Thoracic aorta (tissue), 2 donors: Measurements from ENCODE around the gene DHRSX. TPM values are rescaled to one million over a fixed set of nuclear protein-coding genes. Genes with fewer than 3 reads are reported as not detected.

Experiments used
- ATAC-seq: fragments of 150-250 bp; one replicate; pipeline ENCODE4 v1.8.0; 2017; ENCODE audit warnings: low read depth; ENCODE audit not compliant: insufficient number of reproducible peaks, low FRiP score
- DNase-seq: peaks from one replicate; pipeline ENCODE4 v3.0.0-alpha.2; 2020; ENCODE audit warnings: low spot score
- H3K27ac ChIP-seq, 2 donors: fragments of 200-600 bp; sonication (generic); 1 replicate in 1 of 2; 2 replicates in 1 of 2; pipeline ENCODE4 v1.5.1; 2016; ENCODE audit warnings: mild to moderate bottlenecking in 2 of 2, moderate library complexity in 2 of 2
- H3K27me3 ChIP-seq: fragments of 200-600 bp; sonication (generic); replicated peaks from 2 replicates; pipeline ENCODE4 v1.6.0; 2016; ENCODE audit warnings: mild to moderate bottlenecking; ENCODE audit not compliant: insufficient read depth
- H3K36me3 ChIP-seq: fragments of 200-600 bp; sonication (generic); one replicate; pipeline ENCODE4 v1.5.1; 2016
- H3K4me1 ChIP-seq, 2 donors: fragments of 200-600 bp; sonication (generic); 1 replicate in 1 of 2; 2 replicates in 1 of 2; pipeline versions ENCODE4 v1.5.1 to v1.6.0; 2016; ENCODE audit warnings: low read depth in 2 of 2, mild to moderate bottlenecking in 1 of 2; ENCODE audit not compliant: control insufficient read depth in 1 of 2
- H3K4me3 ChIP-seq: fragments of 200-600 bp; sonication (generic); 2 replicates; pipeline ENCODE4 v1.5.1; 2016; ENCODE audit warnings: mild to moderate bottlenecking
- H3K9me3 ChIP-seq: fragments of 200-600 bp; sonication (generic); 2 replicates; pipeline ENCODE4 v1.5.1; 2016
- total RNA-seq, 2 donors: library from RNA; depleted of rRNA; stranded (reverse); fragments of >200 nt; gene quantifications; one replicate each; pipeline versions ENCODE4 v1.1.0 to v1.2.3, GENCODE V29; 2016
- TF ChIP-seq, protein P1 (sequence below): fragments of 200-600 bp; sonication (generic); IDR thresholded peaks from one replicate; pipeline ENCODE4 v1.5.1; 2019; ENCODE audit warnings: antibody characterized with exemption

DHRSX gene
- total RNA-seq, 2 donors from 2014 or later = 14.9 to 16.8 TPM

GRCh38 chrX:2545144-2545543 is 44.4 kb upstream of the DHRSX start:
- ATAC-seq = no peak
- TF ChIP-seq, protein P1, sequence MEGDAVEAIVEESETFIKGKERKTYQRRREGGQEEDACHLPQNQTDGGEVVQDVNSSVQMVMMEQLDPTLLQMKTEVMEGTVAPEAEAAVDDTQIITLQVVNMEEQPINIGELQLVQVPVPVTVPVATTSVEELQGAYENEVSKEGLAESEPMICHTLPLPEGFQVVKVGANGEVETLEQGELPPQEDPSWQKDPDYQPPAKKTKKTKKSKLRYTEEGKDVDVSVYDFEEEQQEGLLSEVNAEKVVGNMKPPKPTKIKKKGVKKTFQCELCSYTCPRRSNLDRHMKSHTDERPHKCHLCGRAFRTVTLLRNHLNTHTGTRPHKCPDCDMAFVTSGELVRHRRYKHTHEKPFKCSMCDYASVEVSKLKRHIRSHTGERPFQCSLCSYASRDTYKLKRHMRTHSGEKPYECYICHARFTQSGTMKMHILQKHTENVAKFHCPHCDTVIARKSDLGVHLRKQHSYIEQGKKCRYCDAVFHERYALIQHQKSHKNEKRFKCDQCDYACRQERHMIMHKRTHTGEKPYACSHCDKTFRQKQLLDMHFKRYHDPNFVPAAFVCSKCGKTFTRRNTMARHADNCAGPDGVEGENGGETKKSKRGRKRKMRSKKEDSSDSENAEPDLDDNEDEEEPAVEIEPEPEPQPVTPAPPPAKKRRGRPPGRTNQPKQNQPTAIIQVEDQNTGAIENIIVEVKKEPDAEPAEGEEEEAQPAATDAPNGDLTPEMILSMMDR = no peak

DNA sequence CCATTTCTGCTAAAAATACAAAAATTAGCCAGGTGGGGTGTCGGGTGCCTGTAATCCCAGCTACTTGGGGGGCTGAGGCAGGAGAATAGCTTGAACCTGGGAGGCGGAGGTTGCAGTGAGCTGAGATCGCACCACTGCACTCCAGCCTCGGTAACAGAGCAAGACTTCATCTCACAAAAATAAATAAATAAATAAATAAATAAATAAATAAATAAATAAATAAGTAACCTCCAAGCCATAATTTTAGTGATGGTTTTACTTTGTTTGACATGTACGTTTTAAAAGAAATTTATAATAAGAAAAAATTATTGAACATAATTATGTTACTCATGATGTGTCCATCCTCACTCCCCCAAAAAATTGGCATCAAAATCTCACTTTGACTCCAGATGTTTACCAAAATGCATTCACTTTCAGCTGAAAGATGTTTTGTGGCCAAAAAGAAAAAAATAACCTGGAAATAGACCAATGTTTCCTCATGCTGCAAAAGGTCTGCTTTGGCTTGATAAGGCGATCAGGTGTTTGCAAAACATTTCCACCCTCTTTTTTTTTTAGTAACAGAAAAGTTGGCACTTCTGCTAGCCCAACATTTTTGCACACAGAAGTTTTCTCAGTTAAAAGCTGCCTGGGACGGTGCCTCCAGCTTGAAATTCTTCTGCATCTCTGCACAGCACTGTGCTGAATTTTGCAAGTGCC is 42.2 kb upstream of the DHRSX start:
- Histone ChIP-seq H3K9me3 (no peaks in the 10 kb centered on the region), H3K4me1 (no peaks in the 10 kb centered on the region), H3K4me3 (no peak overlapping the region), H3K36me3 (no peaks in the 10 kb centered on the region), H3K27me3 (no peaks in the 10 kb centered on the region), H3K27ac (no peak overlapping the region)
- DNase-seq (no peak), ATAC-seq (no peak)
- TF ChIP-seq, protein P1 = no peak

More at GRCh38 chrX:2545144-2545543, 44.4 kb upstream of the DHRSX start:
- H3K27ac ChIP-seq = no peak overlapping the region
- no peaks in the 10 kb centered on the region for H3K9me3 ChIP-seq
- no peaks in the 10 kb centered on the region for H3K27me3 ChIP-seq
- H3K4me3 ChIP-seq = no peak overlapping the region
- no peaks in the 10 kb centered on the region for H3K4me1 ChIP-seq
- no peak for DNase-seq
- no peaks in the 10 kb centered on the region for H3K36me3 ChIP-seq

GRCh38 chrX:2541603-2542002 is 40.8 kb upstream of the DHRSX start:
- H3K4me1 ChIP-seq = no peaks in the 10 kb centered on the region
- H3K27me3 ChIP-seq = no peaks in the 10 kb centered on the region
- DNase-seq = no peak
- H3K9me3 ChIP-seq = no peaks in the 10 kb centered on the region
- ATAC-seq = no peak
- H3K4me3 ChIP-seq = no peak overlapping the region
- TF ChIP-seq, protein P1 = no peak
- no peaks in the 10 kb centered on the region for H3K36me3 ChIP-seq
- H3K27ac ChIP-seq = no peak overlapping the region

GRCh38 chrX:2540426-2540947 is 39.7 kb upstream of the DHRSX start:
- Histone ChIP-seq H3K36me3 (no peaks in the 10 kb centered on the region), H3K27ac (no peak overlapping the region), H3K4me3 (no peak overlapping the region), H3K4me1 (no peaks in the 10 kb centered on the region), H3K9me3 (no peaks in the 10 kb centered on the region), H3K27me3 (no peaks in the 10 kb centered on the region)
- TF ChIP-seq, protein P1 = no peak
- DNase-seq (no peak), ATAC-seq (no peak)

DNA sequence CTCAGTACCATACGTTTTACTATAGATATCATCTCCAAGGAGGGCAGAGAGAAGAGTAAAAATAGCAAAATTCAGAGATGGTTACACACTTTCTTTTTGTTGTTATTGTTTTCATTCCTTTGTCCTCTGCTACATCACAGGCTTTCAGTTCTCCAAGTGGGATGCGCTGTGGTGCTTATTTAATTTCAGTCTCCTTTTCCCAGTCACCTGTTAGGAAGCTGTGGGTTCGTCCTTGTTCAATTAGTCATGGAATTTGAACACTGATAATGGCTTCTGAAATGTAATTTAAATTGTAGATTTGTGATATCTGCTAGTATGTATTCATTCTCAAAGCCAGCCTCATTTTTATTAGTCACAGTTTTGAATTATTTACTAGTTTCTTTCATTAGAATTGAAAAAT is 38.8 kb upstream of the DHRSX start:
- no peaks in the 10 kb centered on the region for H3K36me3 ChIP-seq
- no peaks in the 10 kb centered on the region for H3K4me1 ChIP-seq
- no peak overlapping the region for H3K4me3 ChIP-seq
- H3K27ac ChIP-seq = no peak overlapping the region
- TF ChIP-seq, protein P1 = no peak
- no peaks in the 10 kb centered on the region for H3K9me3 ChIP-seq
- DNase-seq (no peak), ATAC-seq (no peak)
- no peaks in the 10 kb centered on the region for H3K27me3 ChIP-seq
